PC-9 (cell line): ENCODE results near the gene OSCAR.

Source experiments
- EZH2 ChIP-seq: fragments of 200-600 bp; sonication (generic); IDR thresholded peaks from 2 replicates; pipeline ENCODE4 v1.8.0; 2017; ENCODE audit warnings: antibody characterized with exemption, low read depth
- TF ChIP-seq, protein P1 (sequence below): fragments of 200-600 bp; sonication (generic); conservative IDR thresholded peaks from 2 replicates; pipeline ENCODE4 v1.6.1; 2017; ENCODE audit warnings: mixed run types, antibody characterized with exemption, mild to moderate bottlenecking, moderate library complexity

DNA sequence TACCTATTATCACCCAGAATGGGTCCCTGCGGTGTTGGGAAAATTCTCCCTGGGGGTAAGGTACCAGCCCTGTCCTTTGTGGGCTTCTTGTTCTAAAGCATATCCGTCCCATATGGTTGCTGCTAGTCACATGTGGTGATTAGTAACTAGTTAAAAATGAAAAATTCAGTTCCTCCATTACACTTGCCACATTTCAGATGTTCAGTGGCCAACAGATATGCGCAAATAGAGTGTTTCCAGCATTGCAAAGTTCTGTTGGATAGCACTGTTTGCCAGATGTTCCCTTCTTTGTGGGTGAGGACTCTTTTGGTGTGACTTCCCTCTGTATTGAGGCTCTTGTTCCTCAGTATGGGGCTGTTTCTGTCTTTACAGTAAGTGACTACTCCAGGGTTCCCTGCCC is 40.8 kb upstream of the OSCAR start:
- TF ChIP-seq, protein P1, sequence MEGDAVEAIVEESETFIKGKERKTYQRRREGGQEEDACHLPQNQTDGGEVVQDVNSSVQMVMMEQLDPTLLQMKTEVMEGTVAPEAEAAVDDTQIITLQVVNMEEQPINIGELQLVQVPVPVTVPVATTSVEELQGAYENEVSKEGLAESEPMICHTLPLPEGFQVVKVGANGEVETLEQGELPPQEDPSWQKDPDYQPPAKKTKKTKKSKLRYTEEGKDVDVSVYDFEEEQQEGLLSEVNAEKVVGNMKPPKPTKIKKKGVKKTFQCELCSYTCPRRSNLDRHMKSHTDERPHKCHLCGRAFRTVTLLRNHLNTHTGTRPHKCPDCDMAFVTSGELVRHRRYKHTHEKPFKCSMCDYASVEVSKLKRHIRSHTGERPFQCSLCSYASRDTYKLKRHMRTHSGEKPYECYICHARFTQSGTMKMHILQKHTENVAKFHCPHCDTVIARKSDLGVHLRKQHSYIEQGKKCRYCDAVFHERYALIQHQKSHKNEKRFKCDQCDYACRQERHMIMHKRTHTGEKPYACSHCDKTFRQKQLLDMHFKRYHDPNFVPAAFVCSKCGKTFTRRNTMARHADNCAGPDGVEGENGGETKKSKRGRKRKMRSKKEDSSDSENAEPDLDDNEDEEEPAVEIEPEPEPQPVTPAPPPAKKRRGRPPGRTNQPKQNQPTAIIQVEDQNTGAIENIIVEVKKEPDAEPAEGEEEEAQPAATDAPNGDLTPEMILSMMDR, result no peak
- no peak for TF ChIP-seq EZH2
